ENCODE data around the gene ADH7.
"Not testable (repeated sequence)": the region's sequence is repeated elsewhere in the genome, so short reads cannot be mapped to it uniquely, and the experiment has no call there.

Gene ADH7

GRCh38 chr4:99377341-99377740 lies 57.8 kb downstream of the ADH7 start:
- DNase-seq: not testable (repeated sequence)

DNA sequence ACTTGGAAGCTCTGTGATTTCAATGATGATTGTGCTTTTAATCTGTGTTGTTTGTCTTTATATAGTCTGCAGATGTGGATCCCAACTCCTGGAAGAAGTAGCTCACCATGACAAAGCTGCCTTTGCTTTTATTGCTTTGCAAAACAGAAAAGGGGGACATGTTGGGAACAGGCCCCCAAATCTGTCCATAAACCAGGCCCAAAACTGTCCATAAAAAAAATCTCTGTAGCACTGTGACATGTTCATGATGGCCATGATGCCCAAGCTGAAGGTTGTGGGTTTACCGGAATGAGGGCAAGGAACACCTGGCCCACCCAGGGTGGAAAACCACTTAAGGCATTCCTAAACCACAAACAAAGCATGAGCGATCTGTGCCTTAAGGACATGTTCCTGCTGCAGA lies 62.7 kb downstream of the ADH7 start:
- DNase-seq: not testable (repeated sequence)

- not testable (repeated sequence) for DNase-seq
These were observed 67.3 kb downstream of the ADH7 start for GRCh38 chr4:99367817-99368216.

- no peak for DNase-seq
These were observed 68.7 kb downstream of the ADH7 start for GRCh38 chr4:99366491-99366890.

GRCh38 chr4:99362768-99363167 lies 72.4 kb downstream of the ADH7 start:
- no peak for DNase-seq
